GDM1 (cell line): Measurements from ENCODE around the gene SHLD3.
"Not testable (repeated sequence)": the region's sequence is repeated elsewhere in the genome, so short reads cannot be mapped to it uniquely, and the experiment has no call there.

ENCODE experiments used
- DNase-seq: peaks from one replicate; lab custom pipeline; 2025; lab: John Stamatoyannopoulos, UW

SHLD3 gene

GRCh38 chr5:65624571-65625555 lies at the start of gene SHLD3, which contains the start of gene TRAPPC13:
TSS of gene SHLD3 (plus strand) at chr5:65625027. CDS start at chr5:65629588, 4,561 bp downstream.
TSS of gene TRAPPC13 (plus strand) at chr5:65625027. CDS start at chr5:65625061, 34 bp downstream.
- peak; percentile 87 for DNase-seq

- DNase-seq = no peak
These were observed 47.7 kb upstream of the SHLD3 start for GRCh38 chr5:65577141-65577540.

DNA sequence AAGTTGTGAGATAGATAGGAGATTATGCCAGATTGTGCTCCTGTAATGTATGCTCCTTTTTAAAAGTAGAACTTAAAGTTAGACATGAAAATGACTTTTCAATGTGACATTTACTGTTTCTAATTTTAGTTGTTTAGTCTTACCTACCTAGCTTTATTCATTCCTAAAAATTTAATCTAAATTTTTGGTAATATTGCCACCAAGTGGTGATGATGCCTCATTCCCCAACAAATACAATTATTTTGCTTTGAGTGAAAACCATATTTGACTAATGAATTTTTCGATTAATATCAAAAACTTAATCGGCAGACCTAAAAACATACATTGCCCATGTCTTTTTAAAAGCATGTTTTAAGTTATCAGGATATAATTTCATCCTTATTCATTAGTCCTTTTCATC lies 36.1 kb upstream of the SHLD3 start:
- no peak for DNase-seq

DNA sequence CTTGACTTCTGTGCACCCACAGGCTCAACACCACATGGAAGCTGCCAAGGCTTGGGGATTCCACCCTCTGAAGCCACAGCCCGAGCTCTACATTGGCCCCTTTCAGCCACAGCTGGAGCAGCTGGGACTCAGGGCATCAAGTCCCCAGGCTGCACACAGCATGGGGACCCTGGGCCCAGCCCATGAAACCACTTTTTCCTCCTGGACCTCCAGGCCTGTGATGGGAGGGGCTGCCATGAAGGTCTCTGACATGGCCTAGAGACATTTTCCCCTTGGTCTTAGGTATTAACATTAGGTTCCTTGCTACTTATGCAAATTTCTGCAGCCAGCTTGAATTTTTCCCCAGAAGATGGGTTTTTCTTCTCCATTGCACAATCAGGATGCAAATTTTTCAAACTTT lies 23.1 kb upstream of the SHLD3 start:
- DNase-seq = not testable (repeated sequence)

GRCh38 chr5:65611524-65611923 lies 13.3 kb upstream of the SHLD3 start:
- no peak for DNase-seq

DNA sequence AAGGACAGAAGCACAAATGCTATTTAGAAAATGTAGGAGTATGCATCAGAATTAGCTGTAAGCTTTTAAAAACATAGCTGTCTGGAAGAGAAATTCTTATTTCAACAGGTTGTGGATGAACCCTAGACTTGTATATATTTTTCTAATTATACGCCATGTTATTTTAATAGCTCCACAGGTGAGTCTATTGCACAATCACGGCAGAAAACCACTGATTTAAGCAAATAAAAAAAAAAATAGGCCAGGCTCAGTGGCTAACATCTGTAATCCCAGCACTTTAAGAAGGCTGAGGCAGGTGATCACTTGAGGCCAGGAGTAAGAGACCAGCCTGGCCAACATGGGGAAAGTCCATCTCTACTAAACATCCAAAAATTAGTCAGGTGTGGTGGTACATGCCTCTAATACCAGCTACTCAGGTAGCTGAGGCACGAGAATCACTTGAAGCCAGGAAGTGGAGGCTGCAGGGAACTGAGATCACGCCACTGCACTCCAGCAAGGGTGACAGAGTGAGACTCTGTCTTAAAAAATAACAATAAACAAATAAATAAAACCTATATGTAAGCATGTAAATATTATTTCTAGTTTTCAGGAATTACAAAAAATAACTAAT lies 12.4 kb upstream of the SHLD3 start:
- DNase-seq = no peak

DNA sequence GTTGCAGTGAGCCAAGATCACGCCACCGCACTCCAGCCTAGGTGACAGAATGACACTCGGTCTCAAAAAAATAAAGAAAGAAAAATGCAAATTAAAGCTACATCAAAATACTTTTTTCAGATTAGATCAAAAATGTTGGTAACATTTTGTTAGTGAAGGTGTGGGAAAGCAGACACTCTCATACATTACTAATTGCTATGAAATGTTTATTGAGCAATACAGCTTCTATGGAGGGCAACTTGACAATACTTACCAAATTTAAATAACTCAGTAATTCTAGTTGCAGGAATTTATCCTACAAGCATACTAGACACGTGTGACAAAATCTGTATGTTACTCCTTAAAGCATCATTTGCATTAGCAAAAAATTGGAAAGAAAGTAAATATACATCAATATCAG lies 4.8 kb upstream of the SHLD3 start:
- no peak for DNase-seq

DNA sequence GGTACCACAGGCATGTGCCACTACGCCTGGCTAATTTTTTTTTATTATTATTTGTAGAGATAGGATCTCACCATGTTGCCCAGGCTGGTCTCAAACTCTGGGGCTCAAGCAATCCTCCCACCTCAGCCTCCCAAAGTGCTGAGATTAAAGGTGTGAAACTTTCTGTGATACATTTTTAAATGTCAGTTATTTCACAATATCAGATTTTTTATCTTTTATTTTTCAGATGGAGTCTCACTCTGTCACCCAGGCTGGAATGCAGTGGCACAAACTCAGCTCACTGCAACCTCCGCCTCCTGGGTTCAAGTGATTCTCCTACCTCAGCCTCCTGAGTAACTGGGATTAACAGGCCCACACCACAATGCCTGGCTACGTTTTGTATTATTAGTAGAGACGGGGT lies 2.9 kb upstream of the SHLD3 start:
- DNase-seq = not testable (repeated sequence)

- DNase-seq = no peak
These were observed 1.3 kb upstream of the SHLD3 start for GRCh38 chr5:65623482-65623881.

- peak; percentile 90 for DNase-seq
These were observed 729 bp upstream of the SHLD3 start, which contains the start of gene TRIM23 for GRCh38 chr5:65624025-65624570. TSS of gene TRIM23 (minus strand) at chr5:65624333. CDS start at chr5:65624274, 59 bp downstream.

DNA sequence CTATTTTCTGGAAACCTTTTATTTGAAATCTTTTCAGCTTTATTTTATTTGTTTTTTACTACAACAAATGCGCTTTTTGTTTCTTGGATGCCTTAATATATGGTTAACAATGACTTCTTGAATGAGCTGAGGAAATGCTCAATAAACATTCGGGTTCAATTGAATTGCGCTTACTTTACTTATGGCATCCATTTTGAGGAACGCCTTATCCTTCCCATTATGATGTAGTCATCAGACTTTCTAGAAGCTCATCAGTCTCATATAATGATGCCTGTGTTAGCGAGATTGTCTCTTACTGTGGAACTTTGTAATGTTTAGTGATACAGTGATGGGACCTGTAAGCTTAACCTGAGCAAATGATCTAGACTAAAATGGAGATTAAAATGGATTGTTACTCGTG lies 916 bp downstream of the SHLD3 start:
- DNase-seq = no peak

DNA sequence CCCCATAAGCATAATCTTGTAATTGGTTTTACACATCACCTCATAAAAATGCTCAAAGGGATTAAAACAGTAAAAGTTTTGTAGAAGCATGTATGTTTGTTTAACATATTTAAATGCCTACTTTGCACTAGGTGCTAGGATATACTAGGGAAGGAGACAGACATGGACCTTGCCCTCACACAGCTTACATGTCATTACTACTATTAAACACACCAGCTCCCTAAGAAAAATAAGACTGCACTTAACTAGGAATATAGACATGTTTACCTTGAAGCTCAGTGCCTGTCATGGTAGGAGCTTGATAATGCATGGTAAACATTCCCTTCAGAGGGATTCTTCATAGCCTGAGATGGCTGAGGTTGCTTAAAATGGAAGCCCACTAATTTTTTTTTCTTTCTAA lies 6.2 kb downstream of the SHLD3 start:
- DNase-seq = no peak

GRCh38 chr5:65640240-65640639 lies 15.4 kb downstream of the SHLD3 start:
- DNase-seq = no peak

- DNase-seq = no peak
These were observed 22.1 kb downstream of the SHLD3 start for GRCh38 chr5:65646938-65647337.

- no peak for DNase-seq
These were observed 23.1 kb downstream of the SHLD3 start for GRCh38 chr5:65647941-65648340.

- no peak for DNase-seq
These were observed 26.3 kb downstream of the SHLD3 start for GRCh38 chr5:65651144-65651543.

GRCh38 chr5:65654713-65655112 lies 29.9 kb downstream of the SHLD3 start:
- DNase-seq = no peak

GRCh38 chr5:65663804-65664521 lies 39.1 kb downstream of the SHLD3 start:
- DNase-seq = no peak

- no peak for DNase-seq
These were observed 43.9 kb downstream of the SHLD3 start for GRCh38 chr5:65668696-65669095.

- no peak for DNase-seq
These were observed 48.0 kb downstream of the SHLD3 start for GRCh38 chr5:65672796-65673195.

DNA sequence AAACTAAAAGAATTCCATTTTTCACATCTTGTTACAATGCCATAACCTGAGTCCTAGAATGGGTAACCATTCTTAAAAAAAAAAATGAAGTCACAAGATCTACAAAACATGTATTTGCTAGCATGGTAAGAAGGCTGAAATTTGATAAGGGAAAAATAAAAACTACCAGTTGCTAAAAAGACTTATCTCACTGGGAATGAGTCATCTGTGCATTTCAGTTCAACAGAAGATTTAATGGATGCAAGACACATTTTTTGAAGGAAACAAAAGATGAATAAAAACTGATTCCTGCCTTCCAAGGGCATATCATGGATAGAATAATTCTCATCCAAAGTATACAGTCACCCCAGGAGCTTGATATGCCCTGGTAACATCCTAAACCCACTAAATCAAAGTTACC lies 49.9 kb downstream of the SHLD3 start:
- no peak for DNase-seq

DNA sequence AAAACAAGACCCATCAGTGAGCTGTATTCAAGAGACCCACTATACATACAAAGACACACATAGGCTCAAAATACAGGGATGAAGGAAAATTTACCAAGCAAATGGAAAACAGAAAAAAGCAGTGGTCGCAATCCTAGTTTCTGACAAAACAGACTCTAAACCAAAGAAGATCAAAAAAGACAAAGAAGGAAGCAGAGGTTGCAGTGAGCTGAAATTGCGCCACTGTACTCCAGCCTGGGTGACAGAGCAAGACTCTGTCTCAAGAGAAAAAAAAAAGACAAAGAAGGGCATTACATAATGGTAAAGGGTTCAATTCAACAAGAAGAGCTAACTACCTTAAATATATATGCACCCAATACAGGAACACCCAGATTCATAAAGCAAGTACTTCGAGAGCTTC lies 51.2 kb downstream of the SHLD3 start:
- not testable (repeated sequence) for DNase-seq
